ENCODE results near the gene ABLIM1.

The ABLIM1 gene

DNA sequence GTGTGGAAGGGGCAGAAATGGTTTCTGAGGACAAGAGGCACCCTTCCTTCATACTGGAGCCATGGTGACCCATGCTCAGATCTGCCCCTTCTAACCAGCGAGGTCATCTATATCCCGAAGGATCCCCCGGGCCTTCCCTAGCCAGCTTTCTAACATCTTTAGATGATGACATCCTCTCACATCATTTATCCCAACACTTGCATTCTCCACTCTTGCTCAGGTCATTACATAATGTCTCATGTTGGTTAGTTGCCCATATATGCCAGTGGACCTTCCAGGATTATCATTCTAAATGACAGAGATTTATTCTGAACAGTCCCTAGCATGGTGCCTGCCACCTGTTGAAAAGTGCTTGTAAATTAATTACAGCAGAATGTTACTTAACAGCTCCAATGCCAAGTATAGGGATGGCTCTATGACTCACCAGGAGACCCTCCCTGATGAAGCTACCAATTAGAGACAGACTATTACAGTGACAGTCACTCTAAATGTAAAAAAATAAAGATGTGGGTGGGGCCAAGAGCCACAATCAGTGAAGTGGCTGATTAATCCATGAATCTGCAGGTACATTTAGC is 22.6 kb upstream of the ABLIM1 start:
- TF ChIP-seq, protein P1, sequence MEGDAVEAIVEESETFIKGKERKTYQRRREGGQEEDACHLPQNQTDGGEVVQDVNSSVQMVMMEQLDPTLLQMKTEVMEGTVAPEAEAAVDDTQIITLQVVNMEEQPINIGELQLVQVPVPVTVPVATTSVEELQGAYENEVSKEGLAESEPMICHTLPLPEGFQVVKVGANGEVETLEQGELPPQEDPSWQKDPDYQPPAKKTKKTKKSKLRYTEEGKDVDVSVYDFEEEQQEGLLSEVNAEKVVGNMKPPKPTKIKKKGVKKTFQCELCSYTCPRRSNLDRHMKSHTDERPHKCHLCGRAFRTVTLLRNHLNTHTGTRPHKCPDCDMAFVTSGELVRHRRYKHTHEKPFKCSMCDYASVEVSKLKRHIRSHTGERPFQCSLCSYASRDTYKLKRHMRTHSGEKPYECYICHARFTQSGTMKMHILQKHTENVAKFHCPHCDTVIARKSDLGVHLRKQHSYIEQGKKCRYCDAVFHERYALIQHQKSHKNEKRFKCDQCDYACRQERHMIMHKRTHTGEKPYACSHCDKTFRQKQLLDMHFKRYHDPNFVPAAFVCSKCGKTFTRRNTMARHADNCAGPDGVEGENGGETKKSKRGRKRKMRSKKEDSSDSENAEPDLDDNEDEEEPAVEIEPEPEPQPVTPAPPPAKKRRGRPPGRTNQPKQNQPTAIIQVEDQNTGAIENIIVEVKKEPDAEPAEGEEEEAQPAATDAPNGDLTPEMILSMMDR (IDR thresholded peaks at IDR 0.05; ENCODE audit: borderline replicate concordance, insufficient read depth, low read depth, low read length): no peak
- H3K4me3 ChIP-seq (ENCODE audit: low read depth, low read length): no peak overlapping the region

DNA sequence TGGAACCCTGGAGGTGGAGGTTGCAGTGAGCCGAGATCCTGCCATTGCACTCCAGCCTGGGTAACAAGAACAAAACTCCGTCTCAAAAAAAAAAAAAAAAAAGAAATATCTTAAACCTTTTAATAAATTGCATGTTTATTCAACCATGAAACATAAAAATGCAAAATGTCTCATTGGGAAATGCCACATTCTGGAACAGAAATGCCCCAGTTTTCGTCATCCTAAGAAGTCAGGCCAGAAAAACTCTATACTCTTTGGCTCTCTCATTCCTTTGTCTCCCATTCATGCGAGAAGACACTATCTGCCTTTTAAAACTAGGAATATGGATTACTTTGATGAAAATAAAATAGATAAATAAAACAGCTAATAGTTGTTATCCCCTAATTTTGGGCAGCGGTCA is 21.5 kb upstream of the ABLIM1 start:
- no peak overlapping the region for H3K4me3 ChIP-seq (ENCODE audit: low read depth, low read length)

DNA sequence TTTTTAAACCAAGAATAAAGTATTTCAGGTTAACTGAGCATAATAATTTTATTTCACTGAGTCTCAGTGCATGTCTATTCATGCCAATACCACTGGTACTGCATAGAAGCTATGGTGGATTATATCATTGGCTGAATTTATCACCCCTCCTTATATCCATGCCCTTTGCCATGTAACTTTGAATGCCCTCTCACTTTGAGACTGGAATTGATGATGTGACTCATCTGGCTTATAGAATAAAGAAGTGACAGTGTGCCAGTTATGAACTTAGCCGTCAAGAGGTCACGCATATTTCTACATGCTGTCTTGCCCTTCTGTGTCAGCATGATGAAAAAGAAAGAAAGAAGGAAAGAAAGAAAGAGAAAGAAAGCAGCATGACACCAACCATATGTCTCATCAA is 20.7 kb upstream of the ABLIM1 start:
- TF ChIP-seq, protein P1 (IDR thresholded peaks at IDR 0.05; ENCODE audit: borderline replicate concordance, insufficient read depth, low read depth, low read length): no peak

More for the DNA sequence above, 21.5 kb upstream of the ABLIM1 start:
- TF ChIP-seq, protein P1 (IDR thresholded peaks at IDR 0.05; ENCODE audit: borderline replicate concordance, insufficient read depth, low read depth, low read length): no peak

DNA sequence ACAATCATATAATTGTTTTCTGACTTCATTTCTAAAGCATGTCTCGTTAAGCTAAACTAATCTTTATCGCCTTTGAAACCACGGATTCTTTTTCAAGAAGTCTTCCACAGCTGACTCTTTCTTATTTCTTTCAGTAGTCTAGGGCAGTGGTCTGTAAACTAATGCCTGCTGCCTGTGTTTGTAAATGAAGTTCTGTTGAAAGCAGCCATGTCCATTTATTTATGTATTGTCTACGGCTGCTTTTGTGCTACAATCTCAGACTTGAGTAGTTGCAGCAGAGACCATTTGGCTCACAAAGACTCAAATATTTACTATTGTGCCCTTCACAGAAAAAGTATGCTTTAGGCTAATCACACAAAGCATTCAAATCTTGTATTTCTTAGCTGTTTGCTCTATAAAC is 20.3 kb upstream of the ABLIM1 start:
- TF ChIP-seq, protein P1 (IDR thresholded peaks at IDR 0.05; ENCODE audit: borderline replicate concordance, insufficient read depth, low read depth, low read length): no peak
- no peak overlapping the region for H3K4me3 ChIP-seq (ENCODE audit: low read depth, low read length)

More for the DNA sequence above, 20.7 kb upstream of the ABLIM1 start:
- no peak overlapping the region for H3K4me3 ChIP-seq (ENCODE audit: low read depth, low read length)

DNA sequence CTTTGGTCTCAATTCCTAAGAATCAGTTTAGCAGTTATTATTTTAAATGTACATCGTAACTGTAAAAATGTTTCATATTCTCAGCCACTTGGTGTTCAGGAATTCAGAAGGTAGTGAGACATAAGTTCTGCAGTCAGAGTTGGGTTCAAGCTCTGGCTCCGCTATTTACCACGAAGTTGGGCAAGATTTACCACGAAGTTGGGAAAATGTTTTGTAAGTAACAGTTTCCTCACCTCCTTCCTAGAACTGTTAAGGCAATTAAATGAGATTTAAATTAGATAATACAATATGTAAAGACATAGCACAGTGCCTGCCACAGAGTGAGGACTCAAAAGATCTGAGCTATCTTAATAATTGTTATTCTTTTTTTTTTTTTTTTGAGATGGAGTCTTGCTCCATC is 16.3 kb upstream of the ABLIM1 start:
- TF ChIP-seq, protein P1 (IDR thresholded peaks at IDR 0.05; ENCODE audit: borderline replicate concordance, insufficient read depth, low read depth, low read length): no peak
- H3K4me3 ChIP-seq (ENCODE audit: low read depth, low read length): no peak overlapping the region

DNA sequence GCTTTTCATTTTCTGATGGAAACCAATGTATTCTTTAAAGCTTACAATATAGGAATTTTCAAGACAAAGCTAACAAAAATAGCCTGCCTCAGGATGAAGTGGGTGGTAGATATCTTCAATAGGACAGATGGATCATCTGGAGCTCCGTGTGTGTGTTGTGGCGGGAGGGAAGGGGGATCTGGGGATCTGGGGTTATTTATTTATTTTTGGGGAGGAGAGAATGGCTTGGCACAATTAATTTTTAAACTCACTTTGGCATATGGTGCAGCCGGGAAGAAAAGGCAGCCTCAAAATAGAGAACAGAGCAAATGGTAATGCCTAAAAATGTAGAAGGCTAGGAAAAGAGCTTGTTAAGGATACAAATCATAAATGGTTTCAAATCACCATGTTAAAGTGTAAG is 11.6 kb upstream of the ABLIM1 start:
- H3K4me3 ChIP-seq (ENCODE audit: low read depth, low read length): no peak overlapping the region
- TF ChIP-seq, protein P1 (IDR thresholded peaks at IDR 0.05; ENCODE audit: borderline replicate concordance, insufficient read depth, low read depth, low read length): no peak

DNA sequence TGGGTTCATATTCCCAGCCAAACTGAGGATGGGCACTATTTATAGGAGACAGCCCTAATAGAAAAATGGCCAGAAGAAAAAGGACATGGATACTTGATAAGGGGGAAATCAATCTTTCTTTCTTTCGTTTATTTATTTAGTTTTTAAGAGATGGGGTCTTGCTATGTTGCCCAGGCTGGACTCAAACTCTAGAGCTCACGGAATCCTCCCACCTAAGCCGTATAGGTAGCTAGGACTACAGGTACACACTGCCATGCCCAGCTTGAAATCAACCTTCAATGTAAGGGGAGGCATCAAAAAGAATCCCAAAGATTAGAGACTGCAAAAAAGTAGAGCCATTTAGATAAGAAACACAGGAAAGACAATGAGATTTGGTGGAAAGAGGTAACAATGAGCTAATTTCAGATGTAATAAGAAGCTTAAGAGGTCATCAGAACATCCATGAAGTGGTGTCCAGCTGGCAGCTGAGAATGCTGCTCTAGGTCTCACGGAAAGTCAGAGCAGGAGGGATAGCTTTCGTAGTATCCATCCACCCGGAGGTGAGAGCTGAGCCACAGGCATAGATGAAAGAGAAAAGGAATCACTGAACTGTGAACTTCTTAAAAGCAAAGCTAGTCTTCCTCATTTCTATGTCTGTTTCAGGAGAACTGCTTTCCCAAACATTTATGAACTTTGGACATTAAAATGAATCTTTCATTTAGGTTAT is 10.5 kb upstream of the ABLIM1 start:
- TF ChIP-seq, protein P1 (IDR thresholded peaks at IDR 0.05; ENCODE audit: borderline replicate concordance, insufficient read depth, low read depth, low read length): no peak
- no peak overlapping the region for H3K4me3 ChIP-seq (ENCODE audit: low read depth, low read length)

Data from GM12875 (cell line).